Fibroblast of mammary gland (primary cell): Measurements from ENCODE around the gene ETV7.
"Not testable (repeated sequence)": the region's sequence is repeated elsewhere in the genome, so short reads cannot be mapped to it uniquely, and the experiment has no call there.

ENCODE experiments used
- DNase-seq: peaks from one replicate; pipeline ENCODE4 v3.0.0-alpha.2; 2010; ENCODE audit warnings: low read depth
- H3K4me3 ChIP-seq: 2 replicates; pipeline ENCODE4 v1.5.1; 2011; ENCODE audit warnings: low read depth, mild to moderate bottlenecking, low read length, moderate library complexity; ENCODE audit not compliant: control insufficient read depth
- CTCF ChIP-seq: conservative IDR thresholded peaks from 2 replicates; pipeline ENCODE4 v1.5.1; 2011; ENCODE audit warnings: low read depth, low read length, inconsistent platforms; ENCODE audit not compliant: control insufficient read depth, insufficient read depth

Gene ETV7

DNA sequence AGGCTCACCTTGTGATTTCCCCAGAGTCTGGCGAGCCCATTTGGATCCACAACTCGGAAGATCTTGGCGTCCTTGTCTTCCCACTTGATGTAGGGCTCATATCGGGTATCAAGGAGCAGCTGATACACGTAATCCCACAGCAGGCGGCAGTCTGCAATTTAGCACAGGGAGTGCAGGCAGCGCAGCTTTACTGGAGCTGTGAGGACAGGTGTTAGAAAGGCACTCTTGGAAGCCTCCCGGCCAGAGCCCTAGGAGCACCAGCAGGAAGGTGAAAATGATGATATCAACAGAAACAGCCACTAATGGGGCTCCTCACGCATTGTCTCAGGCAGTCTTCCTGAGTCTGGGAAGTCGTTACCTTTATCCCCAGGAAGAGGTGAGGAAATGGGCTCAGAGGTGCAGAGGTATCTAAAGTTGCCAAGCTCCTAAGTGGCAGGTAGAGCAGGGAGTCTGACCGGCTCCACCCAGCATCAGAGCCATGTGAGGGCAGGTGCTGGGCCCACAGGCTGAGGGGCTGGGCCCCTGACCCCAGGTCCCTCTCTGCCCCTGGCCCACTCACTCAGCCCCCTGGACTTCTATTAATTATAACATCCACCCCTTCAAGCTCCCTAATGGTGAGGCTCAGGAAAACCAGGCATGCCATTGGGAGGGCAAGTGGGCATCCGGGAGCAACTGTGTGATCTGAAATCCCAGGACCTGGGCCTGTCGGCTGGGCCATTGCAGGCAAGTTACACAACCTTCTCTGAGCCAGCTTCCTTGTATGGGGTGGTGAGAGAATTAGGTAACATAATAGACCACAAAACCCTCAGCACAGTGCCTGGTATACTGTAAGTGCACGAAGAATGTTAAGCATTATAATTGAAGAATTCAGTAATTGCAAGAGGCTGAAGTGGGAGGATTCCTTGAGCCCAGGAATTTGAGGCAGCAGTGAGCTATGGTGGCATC is 18.3 kb downstream of the ETV7 start:
- DNase-seq, result peak; percentile 71
- TF ChIP-seq CTCF, result no peak

GRCh38 chr6:36368421-36368820 is 19.0 kb downstream of the ETV7 start:
- no peak for DNase-seq
- TF ChIP-seq CTCF, result no peak
- H3K4me3 ChIP-seq, result no peak overlapping the region

More for the DNA sequence above, 18.3 kb downstream of the ETV7 start:
- H3K4me3 ChIP-seq, result no peak overlapping the region

GRCh38 chr6:36367743-36368142 is 19.7 kb downstream of the ETV7 start:
- DNase-seq, result no peak
- no peak for TF ChIP-seq CTCF
- no peak overlapping the region for H3K4me3 ChIP-seq

DNA sequence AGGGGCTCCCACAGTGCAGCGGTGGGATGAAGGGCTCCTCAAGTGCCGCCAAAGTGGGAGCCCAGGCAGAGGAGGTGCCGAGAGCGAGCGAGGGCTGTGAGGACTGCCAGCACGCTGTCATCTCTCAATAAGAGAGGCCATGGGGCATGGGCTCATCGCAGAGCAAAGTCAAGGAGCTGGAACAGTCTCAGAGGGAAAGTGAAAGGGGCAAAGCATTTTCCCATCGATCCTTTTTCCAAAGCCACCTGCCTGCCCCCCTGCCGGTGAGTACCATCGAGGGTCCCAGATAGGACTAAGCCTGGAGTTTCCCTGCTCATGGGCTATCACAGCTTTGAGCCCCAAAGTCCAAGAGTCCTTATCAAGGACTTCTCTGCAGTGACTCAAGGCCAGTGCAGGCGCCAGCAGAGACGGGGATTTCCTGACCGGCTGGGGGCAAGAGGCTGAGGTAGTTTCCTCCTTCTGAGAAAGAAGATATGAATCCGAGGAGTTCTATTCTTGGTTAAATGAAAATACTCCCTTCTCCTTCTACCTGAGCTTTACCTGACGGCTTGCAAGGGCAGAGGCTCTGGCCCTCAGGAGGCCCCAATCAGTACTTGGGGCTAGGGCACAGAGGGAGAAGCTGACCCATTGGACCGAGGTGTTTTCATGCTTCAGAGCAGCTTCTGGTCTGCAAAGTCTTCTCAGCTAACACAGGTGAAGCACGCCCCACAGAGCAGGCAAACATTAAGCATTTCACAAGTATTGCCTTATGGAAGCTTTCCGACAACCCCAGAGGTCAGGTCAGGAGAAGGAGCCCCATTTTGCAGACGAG is 22.6 kb downstream of the ETV7 start:
- no peak overlapping the region for H3K4me3 ChIP-seq
- no peak for TF ChIP-seq CTCF
- DNase-seq, result no peak

- not testable (repeated sequence) for H3K4me3 ChIP-seq, DNase-seq
Observed at GRCh38 chr6:36364061-36364635, 23.3 kb downstream of the ETV7 start.

- H3K4me3 ChIP-seq, DNase-seq: not testable (repeated sequence)
Observed at GRCh38 chr6:36363371-36363752, 24.1 kb downstream of the ETV7 start.

DNA sequence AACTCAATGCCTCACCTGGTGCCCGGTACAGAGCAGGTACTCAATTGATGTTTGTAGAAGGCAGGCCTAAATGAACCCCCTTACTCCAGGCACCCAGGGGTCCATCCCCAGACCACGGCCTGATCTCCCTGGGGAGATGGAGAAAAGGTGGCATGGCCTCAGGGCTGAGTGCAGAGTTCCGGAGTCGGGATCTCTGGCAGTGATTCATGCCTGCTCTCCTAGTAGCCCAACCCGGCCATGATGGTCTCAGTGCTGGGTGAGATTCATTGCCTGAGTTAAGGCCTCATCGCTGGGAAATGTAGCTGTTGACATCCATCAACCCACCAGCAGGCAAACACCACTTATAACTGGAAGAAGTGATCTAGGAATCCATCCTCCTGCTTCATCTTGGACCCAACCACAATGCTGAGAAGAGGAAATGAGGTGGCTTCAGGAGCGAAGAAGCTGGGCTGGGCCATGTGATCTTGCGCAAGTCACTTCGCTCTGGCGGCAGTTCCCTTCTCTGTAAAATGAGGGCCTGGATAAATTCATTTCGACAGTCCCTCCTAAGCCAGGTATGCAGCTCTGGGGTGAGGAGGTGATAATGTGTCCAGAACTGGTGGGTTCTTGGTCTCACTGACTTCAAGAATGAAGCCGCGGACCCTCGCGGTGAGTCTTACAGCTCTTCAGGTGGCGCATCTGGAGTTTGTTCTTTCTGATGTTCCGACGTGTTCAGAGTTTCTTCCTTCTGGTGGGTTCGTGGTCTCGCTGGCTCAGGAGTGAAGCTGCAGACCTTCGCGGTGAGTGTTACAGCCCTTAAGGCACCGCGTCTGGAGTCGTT is 24.7 kb downstream of the ETV7 start:
- DNase-seq, result no peak
- no peak for TF ChIP-seq CTCF
- H3K4me3 ChIP-seq, result no peak overlapping the region
